ENCODE measurements around the gene FAM204A.

- TF ChIP-seq CTCF (conservative IDR thresholded peaks at IDR 0.05) = no peak
- no peak for TF ChIP-seq EZH2 (IDR thresholded peaks at IDR 0.05; ENCODE audit: low read depth)
These were observed 41.8 kb downstream of the FAM204A start for GRCh38 chr10:118300320-118300719.
